H9 (cell line): Measurements from ENCODE around the gene NAB2. TPM values are rescaled to one million over a fixed set of nuclear protein-coding genes. Genes with fewer than 3 reads are reported as not detected.

Experiments
- DNase-seq: peaks from one replicate; pipeline ENCODE4 v3.0.0-alpha.2; 2017
- H2AFZ ChIP-seq: one replicate; pipeline ENCODE4 v1.6.1; 2013; ENCODE audit warnings: mild to moderate bottlenecking, low read length, control low read depth, moderate library complexity
- H2AK5ac ChIP-seq: 2 replicates; pipeline ENCODE4 v1.6.1; 2013; ENCODE audit warnings: low read length, control low read depth, mixed read lengths; ENCODE audit not compliant: insufficient read length
- H2BK120ac ChIP-seq: one replicate; pipeline ENCODE4 v1.6.1; 2013; ENCODE audit warnings: low read depth, mild to moderate bottlenecking, low read length, control low read depth, inconsistent platforms; ENCODE audit not compliant: poor library complexity, severe bottlenecking
- H2BK12ac ChIP-seq: 2 replicates; pipeline ENCODE4 v1.6.1; 2013; ENCODE audit warnings: low read length, control low read depth, mixed read lengths, low read depth; ENCODE audit not compliant: insufficient read length
- H2BK15ac ChIP-seq: 2 replicates; pipeline ENCODE4 v1.6.1; 2013; ENCODE audit warnings: low read depth, low read length, control low read depth
- H2BK20ac ChIP-seq: one replicate; pipeline ENCODE4 v1.6.1; 2013; ENCODE audit warnings: low read depth, mild to moderate bottlenecking, low read length, control low read depth, inconsistent platforms; ENCODE audit not compliant: poor library complexity, severe bottlenecking
- H2BK5ac ChIP-seq: 2 replicates; pipeline ENCODE4 v1.6.1; 2013; ENCODE audit warnings: low read length, control low read depth, mixed read lengths; ENCODE audit not compliant: insufficient read length
- H3K14ac ChIP-seq: 2 replicates; pipeline ENCODE4 v1.6.1; 2013; ENCODE audit warnings: low read length, control low read depth; ENCODE audit not compliant: insufficient read depth
- H3K18ac ChIP-seq: 2 replicates; pipeline ENCODE4 v1.6.1; 2013; ENCODE audit warnings: low read depth, mild to moderate bottlenecking, mixed read lengths, low read length, control low read depth; ENCODE audit not compliant: insufficient read length
- H3K23ac ChIP-seq: 2 replicates; pipeline ENCODE4 v1.6.1; 2013; ENCODE audit warnings: low read length, control low read depth, mixed read lengths, low read depth; ENCODE audit not compliant: insufficient read length
- H3K23me2 ChIP-seq: 2 replicates; pipeline ENCODE4 v1.6.1; 2013; ENCODE audit warnings: low read depth, mild to moderate bottlenecking, mixed read lengths, low read length, control low read depth; ENCODE audit not compliant: insufficient read length, poor library complexity, severe bottlenecking
- H3K27ac ChIP-seq: 2 replicates; pipeline ENCODE4 v1.5.1; 2013; ENCODE audit warnings: low read length, control low read depth, mixed read lengths, low read depth; ENCODE audit not compliant: insufficient read length
- H3K27me3 ChIP-seq: 2 replicates; pipeline ENCODE4 v1.6.1; 2013; ENCODE audit warnings: low read length, control low read depth, inconsistent platforms; ENCODE audit not compliant: insufficient read depth
- H3K4ac ChIP-seq: 2 replicates; pipeline ENCODE4 v1.6.1; 2013; ENCODE audit warnings: low read depth, mild to moderate bottlenecking, control low read depth, inconsistent platforms, low read length, moderate library complexity
- H3K4me1 ChIP-seq: 2 replicates; pipeline ENCODE4 v1.6.1; 2013; ENCODE audit warnings: low read length, control low read depth, inconsistent platforms; ENCODE audit not compliant: insufficient read depth
- H3K4me2 ChIP-seq: 2 replicates; pipeline ENCODE4 v1.6.1; 2013; ENCODE audit warnings: low read length, control low read depth, mixed read lengths; ENCODE audit not compliant: insufficient read length, insufficient read depth
- H3K56ac ChIP-seq: 2 replicates; pipeline ENCODE4 v1.6.1; 2013; ENCODE audit warnings: low read depth, mild to moderate bottlenecking, mixed read lengths, low read length, control low read depth; ENCODE audit not compliant: insufficient read length
- H3K79me1 ChIP-seq: 2 replicates; pipeline ENCODE4 v1.6.1; 2013; ENCODE audit warnings: low read depth, mild to moderate bottlenecking, moderate library complexity, low read length, control low read depth, inconsistent platforms; ENCODE audit not compliant: insufficient read depth, poor library complexity, severe bottlenecking
- H3K79me2 ChIP-seq: 2 replicates; pipeline ENCODE4 v1.6.1; 2013; ENCODE audit warnings: low read length, control low read depth, inconsistent platforms; ENCODE audit not compliant: insufficient read depth
- H3K9ac ChIP-seq: 2 replicates; pipeline ENCODE4 v1.6.1; 2013; ENCODE audit warnings: low read length, control low read depth, mixed read lengths; ENCODE audit not compliant: insufficient read length; ENCODE audit errors: extremely low read depth
- H3K9me3 ChIP-seq: one replicate; pipeline ENCODE4 v1.6.1; 2013; ENCODE audit warnings: low read depth, low read length, inconsistent platforms; ENCODE audit not compliant: control insufficient read depth
- H3T11ph ChIP-seq: one replicate; pipeline ENCODE4 v1.6.1; 2013; ENCODE audit warnings: mild to moderate bottlenecking, low read length, control low read depth, inconsistent platforms
- H4K20me1 ChIP-seq: one replicate; pipeline ENCODE4 v1.6.1; 2013; ENCODE audit not compliant: control insufficient read depth, insufficient read length, insufficient read depth
- H4K5ac ChIP-seq: 2 replicates; pipeline ENCODE4 v1.6.1; 2013; ENCODE audit warnings: low read depth, mild to moderate bottlenecking, mixed read lengths, low read length, control low read depth; ENCODE audit not compliant: insufficient read length
- H4K8ac ChIP-seq: replicated peaks from 2 replicates; pipeline ENCODE4 v1.6.1; 2013; ENCODE audit warnings: low read length, control low read depth, mixed read lengths, low read depth; ENCODE audit not compliant: insufficient read length
- H4K91ac ChIP-seq: 2 replicates; pipeline ENCODE4 v1.6.1; 2013; ENCODE audit warnings: low read depth, mild to moderate bottlenecking, moderate library complexity, mixed read lengths, low read length, control low read depth; ENCODE audit not compliant: insufficient read length
- H3K27ac Mint-ChIP-seq, 3 experiments: 2 replicates in 2 of 3; 3 replicates in 1 of 3; pipeline ENCODE4 v1.8.0; 2020 to 2021; ENCODE audit warnings: mixed read lengths in 3 of 3, mild to moderate bottlenecking in 1 of 3, moderate library complexity in 1 of 3
- H3K27me3 Mint-ChIP-seq: 2 replicates; pipeline ENCODE4 v1.8.0; 2021; ENCODE audit warnings: low read depth, mild to moderate bottlenecking, moderate library complexity, mixed read lengths
- H3K36me3 Mint-ChIP-seq, 3 experiments: 2 replicates in 2 of 3; 3 replicates in 1 of 3; pipeline ENCODE4 v1.8.0; 2020 to 2021; ENCODE audit warnings: low read depth in 3 of 3, mixed read lengths in 3 of 3; ENCODE audit not compliant: insufficient read depth in 1 of 3
- H3K4me1 Mint-ChIP-seq, 2 experiments: 2 replicates each; pipeline ENCODE4 v1.8.0; 2020; ENCODE audit warnings: mixed read lengths in 2 of 2
- H3K4me3 Mint-ChIP-seq, 2 experiments: 2 replicates in 1 of 2; 3 replicates in 1 of 2; pipeline ENCODE4 v1.8.0; 2020 to 2021; ENCODE audit warnings: mild to moderate bottlenecking in 2 of 2, mixed read lengths in 2 of 2, moderate library complexity in 1 of 2
- H3K9me3 Mint-ChIP-seq, 2 experiments: 2 replicates in 1 of 2; 3 replicates in 1 of 2; pipeline ENCODE4 v1.8.0; 2020; ENCODE audit warnings: mild to moderate bottlenecking in 2 of 2, mixed read lengths in 2 of 2, moderate library complexity in 1 of 2
- CTCF ChIP-seq: fragments of 200-600 bp; sonication (generic); conservative IDR thresholded peaks from 3 replicates; pipeline ENCODE4 v1.8.0; 2021; ENCODE audit warnings: antibody characterized with exemption, mild to moderate bottlenecking
- WGBS: extraction: QIAGEN DNeasy Blood & Tissue Kit; methylation state at CpG from one replicate; pipeline ENCODE4 v1.1.7; 2013; ENCODE audit warnings: missing lambda C conversion rate, low lambda C conversion rate, mixed read lengths; ENCODE audit not compliant: insufficient read length; ENCODE audit errors: extremely low coverage; 5-methylcytosine and 5-hydroxymethylcytosine counted together
- total RNA-seq: library from RNA; stranded (reverse); gene quantifications from 2 replicates; pipeline ENCODE4 v1.2.1, GENCODE V29; 2021

NAB2 gene
- total RNA-seq, 1 experiment from 2014 or later: 67.8 TPM

DNA sequence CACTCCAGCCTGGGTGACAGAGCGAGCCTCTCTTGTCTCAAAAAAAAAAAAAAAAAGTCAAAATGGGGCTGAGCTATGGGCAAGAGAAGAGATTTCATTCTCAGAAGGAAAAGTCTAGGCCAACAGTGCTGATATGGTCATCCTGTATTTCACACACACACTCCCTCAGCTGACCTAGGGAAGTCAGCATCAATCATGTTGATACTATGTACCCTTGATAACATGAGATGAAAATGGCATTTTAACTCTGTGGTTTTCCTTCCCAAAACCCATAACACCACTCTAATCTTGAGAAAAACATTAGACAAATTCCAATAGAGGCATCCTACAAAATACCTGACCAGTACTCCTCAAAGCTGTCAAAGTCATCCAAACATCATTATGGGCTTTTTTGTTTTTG is 8.1 kb upstream of the NAB2 start:
- H3K14ac ChIP-seq: no peak overlapping the region
- peaks cover 6 to 17% (median 13%) of the 10 kb centered on the region in 3 experiments; a peak in 6 of 7 replicates for H3K36me3 Mint-ChIP-seq
- H4K8ac ChIP-seq: no peak overlapping the region
- H2BK20ac ChIP-seq: no peak overlapping the region
- no peak overlapping the region for H4K91ac ChIP-seq
- no peak overlapping the region for H3K27ac Mint-ChIP-seq
- no peaks in the 10 kb centered on the region for H3K9me3 ChIP-seq
- H3K4me3 Mint-ChIP-seq: no peak overlapping the region; a peak in 1 of 5 replicates
- H2BK15ac ChIP-seq: no peak overlapping the region
- H3K18ac ChIP-seq: no peak overlapping the region
- no peaks in the 10 kb centered on the region; a peak in 2 of 5 replicates for H3K9me3 Mint-ChIP-seq
- no peaks in the 10 kb centered on the region for H3K79me2 ChIP-seq
- H3K79me1 ChIP-seq: no peaks in the 10 kb centered on the region
- H3K4me1 ChIP-seq: no peaks in the 10 kb centered on the region
- H3K4ac ChIP-seq: no peak overlapping the region
- no peak overlapping the region for H2BK12ac ChIP-seq
- no peaks in the 10 kb centered on the region for H3K27me3 Mint-ChIP-seq
- H3K23me2 ChIP-seq: peaks cover 4% of the 10 kb centered on the region
- H3K4me1 Mint-ChIP-seq: peaks cover 19 to 22% of the 10 kb centered on the region in 2 experiments
- no peak overlapping the region for H3T11ph ChIP-seq
- no peak overlapping the region for H3K56ac ChIP-seq
- no peak overlapping the region for H2AFZ ChIP-seq
- H3K27me3 ChIP-seq: no peaks in the 10 kb centered on the region
- H3K4me2 ChIP-seq: no peak overlapping the region
- DNase-seq: no peak
- H4K5ac ChIP-seq: no peak overlapping the region
- H4K20me1 ChIP-seq: no peaks in the 10 kb centered on the region
- no peak overlapping the region for H3K9ac ChIP-seq
- no CpG with 5 or more reads among the region's 1 CpG for WGBS
- no peak overlapping the region for H2BK120ac ChIP-seq
- H3K23ac ChIP-seq: no peak overlapping the region
- no peak overlapping the region for H2BK5ac ChIP-seq
- no peak overlapping the region for H2AK5ac ChIP-seq
- no peak for TF ChIP-seq CTCF
- H3K27ac ChIP-seq: no peak overlapping the region
